Measurements from ENCODE around the gene RAB17. TPM values are rescaled to one million over a fixed set of nuclear protein-coding genes. Genes with fewer than 3 reads are reported as not detected.
"Not testable (repeated sequence)": the region's sequence is repeated elsewhere in the genome, so short reads cannot be mapped to it uniquely, and the experiment has no call there.

RAB17 gene
- total and polyA plus RNA-seq, 12 donors: 1.9 to 7.6 (median 4.8) TPM

DNA sequence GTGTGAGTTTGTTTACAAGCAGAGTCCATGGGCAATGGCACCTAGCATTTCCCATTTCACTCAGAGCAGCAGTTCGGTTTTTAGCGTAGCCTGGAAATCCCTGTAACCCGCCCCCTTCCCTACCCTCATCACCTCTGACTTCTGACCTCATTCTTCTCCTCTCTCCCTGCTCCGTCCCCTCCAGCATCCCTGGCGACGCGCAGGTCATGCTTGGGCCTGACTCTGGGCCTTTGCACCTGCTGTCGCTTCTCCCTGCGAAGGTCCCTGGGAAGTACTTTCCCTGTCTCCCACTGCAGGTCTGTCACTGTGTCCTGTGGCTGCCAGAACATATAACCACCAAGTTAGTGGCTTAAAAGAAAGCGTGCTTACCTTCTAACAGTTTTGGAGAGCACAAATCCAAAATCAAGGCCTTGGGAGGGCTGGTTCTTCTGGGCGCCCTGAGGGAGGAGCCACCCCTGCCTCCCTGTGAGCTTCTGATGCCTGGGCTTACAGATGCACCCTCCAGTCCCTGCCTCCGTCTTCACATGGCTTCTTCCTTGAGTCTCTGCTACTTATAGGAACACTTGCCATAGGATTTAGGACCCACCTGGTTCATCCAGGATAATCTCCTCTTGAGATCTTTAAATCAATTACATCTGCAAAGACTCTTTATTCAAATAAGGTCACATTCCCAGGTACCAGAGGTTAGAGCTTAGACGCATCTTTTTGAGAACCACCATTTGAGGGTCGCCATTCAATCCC is 8.1 kb upstream of the RAB17 start:
- peaks cover 10 to 62% (median 41%) of the 10 kb centered on the region in 9 donors for H3K4me1 ChIP-seq
- TF ChIP-seq, protein P1, sequence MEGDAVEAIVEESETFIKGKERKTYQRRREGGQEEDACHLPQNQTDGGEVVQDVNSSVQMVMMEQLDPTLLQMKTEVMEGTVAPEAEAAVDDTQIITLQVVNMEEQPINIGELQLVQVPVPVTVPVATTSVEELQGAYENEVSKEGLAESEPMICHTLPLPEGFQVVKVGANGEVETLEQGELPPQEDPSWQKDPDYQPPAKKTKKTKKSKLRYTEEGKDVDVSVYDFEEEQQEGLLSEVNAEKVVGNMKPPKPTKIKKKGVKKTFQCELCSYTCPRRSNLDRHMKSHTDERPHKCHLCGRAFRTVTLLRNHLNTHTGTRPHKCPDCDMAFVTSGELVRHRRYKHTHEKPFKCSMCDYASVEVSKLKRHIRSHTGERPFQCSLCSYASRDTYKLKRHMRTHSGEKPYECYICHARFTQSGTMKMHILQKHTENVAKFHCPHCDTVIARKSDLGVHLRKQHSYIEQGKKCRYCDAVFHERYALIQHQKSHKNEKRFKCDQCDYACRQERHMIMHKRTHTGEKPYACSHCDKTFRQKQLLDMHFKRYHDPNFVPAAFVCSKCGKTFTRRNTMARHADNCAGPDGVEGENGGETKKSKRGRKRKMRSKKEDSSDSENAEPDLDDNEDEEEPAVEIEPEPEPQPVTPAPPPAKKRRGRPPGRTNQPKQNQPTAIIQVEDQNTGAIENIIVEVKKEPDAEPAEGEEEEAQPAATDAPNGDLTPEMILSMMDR (IDR thresholded peaks at IDR 0.05): no peak
- DNase-seq (no peak), ATAC-seq (no peak)
- H3K27me3 ChIP-seq: no peaks in the 10 kb centered on the region
- 78 to 94% methylated on average over 14 of the region's 14 CpGs for WGBS, 2 donors
- H3K4me3 ChIP-seq: no peak overlapping the region
- H3K9me3 ChIP-seq: no peaks in the 10 kb centered on the region
- intact Hi-C loops (cut with DNase I): loop anchor here in 3 of 10 donors (5.0 to 10.0 kb wide), 3 partner anchors 64 to 149 kb away; no protein-coding TSS in a partner anchor
- H3K36me3 ChIP-seq: no peaks in the 10 kb centered on the region
- H3K27ac ChIP-seq: peak overlapping the region in 4 of 10 donors; percentile 4 to 91 (median 27)

DNA sequence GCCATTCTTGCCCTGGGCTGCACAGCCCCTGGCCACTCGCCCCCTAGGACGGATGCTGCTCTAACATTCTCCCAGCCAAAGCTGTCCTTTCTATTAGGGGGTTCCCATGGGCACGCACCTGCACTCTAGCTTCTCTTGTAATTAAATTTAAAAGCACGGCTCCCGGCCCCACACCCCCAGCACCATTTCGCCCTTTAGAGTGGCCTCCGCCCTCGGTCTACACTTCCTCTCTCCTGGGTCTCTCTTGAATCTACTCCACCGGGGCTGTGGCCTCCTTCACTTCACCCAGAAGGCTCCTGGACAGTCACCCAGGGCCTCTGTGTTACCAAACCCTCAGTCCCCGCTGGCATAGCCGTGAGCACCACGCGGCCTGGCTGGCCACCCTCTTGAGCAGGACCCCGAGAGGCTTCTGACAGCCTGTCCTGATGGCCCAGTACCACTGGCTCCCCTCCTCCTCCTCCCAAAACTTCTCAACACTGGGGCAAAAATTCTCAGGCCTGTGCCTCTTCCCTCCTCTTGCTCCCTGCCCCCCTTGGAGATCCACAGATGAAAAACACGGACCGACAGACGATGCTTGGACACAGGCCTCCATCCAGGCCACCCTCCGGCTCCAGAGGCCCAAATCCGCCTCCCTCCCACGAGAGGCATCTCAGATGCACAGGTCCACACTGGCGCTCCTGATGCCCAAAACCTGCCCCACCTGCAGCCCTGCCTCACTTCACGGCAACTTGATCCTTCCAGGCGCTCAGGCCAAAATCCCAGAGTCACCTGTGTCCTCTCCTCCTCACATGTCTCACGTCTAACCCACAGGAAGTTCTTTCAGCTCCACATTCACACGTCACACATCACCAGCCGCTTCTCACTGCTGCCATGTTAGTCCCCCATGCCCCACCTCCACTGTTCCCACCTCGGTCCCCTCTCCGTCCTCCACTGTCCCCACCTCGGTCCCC is 6.9 kb upstream of the RAB17 start:
- Histone ChIP-seq H3K27ac (peak overlapping the region in 4 of 10 donors; percentile 1 to 79 (median 42)), H3K4me3 (no peak overlapping the region), H3K36me3 (no peaks in the 10 kb centered on the region), H3K9me3 (no peaks in the 10 kb centered on the region), H3K27me3 (no peaks in the 10 kb centered on the region), H3K4me1 (peaks cover 7 to 52% (median 35%) of the 10 kb centered on the region in 9 donors)
- TF ChIP-seq, protein P1 (IDR thresholded peaks at IDR 0.05): no peak
- DNase-seq: no peak
- no peak for ATAC-seq
- intact Hi-C loops (cut with DNase I): loop anchor here in 3 of 10 donors (5.0 to 10.0 kb wide), 3 partner anchors 65 to 150 kb away; no protein-coding TSS in a partner anchor
- 88 to 91% methylated on average over 29 of the region's 29 CpGs for WGBS, 2 donors

DNA sequence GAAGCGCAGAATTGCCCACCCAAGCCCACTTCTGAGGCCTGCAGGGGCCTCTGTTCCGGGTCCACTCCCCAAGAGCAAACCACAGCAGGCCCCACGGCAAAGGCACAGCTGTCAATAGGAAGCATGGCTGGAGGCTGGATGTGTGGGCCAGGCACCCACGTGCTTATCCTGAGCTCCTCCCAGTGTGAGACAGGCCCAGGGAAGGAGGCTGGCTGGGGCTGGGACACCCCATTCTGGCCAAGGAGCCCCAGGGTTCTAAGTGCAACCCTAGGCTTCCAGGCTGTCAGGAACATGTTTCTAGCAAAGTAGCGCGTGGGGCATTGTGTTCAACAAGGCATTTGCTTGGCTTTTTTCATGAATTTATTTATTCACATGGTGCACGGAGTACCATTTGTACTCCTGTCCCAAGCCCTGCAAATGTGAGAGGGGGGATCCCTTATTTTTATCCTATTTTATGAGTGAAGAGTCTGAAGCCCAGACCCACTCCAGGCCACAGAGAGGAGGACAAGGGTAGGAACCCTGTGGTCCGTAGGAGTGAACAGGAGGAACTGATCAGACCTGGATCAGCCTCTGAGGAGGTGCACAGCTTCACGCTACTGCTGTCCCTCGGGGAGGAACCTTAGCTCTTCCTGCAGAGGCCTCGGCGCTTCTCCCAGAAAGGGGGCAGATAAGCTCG is 6.1 kb upstream of the RAB17 start:
- TF ChIP-seq, protein P1 (IDR thresholded peaks at IDR 0.05): no peak
- Histone ChIP-seq H3K27ac (peak overlapping the region in 4 of 10 donors; percentile 1 to 79 (median 49)), H3K9me3 (no peaks in the 10 kb centered on the region), H3K4me3 (no peak overlapping the region), H3K4me1 (peaks cover 7 to 48% (median 32%) of the 10 kb centered on the region in 9 donors), H3K36me3 (no peaks in the 10 kb centered on the region), H3K27me3 (no peaks in the 10 kb centered on the region)
- DNase-seq (no peak), ATAC-seq (no peak)
- intact Hi-C loops (cut with DNase I): loop anchor here in 3 of 10 donors (5.0 to 10.0 kb wide), 3 partner anchors 66 to 151 kb away; no protein-coding TSS in a partner anchor
- WGBS, 2 donors: 87 to 91% methylated on average over 13 of the region's 13 CpGs

DNA sequence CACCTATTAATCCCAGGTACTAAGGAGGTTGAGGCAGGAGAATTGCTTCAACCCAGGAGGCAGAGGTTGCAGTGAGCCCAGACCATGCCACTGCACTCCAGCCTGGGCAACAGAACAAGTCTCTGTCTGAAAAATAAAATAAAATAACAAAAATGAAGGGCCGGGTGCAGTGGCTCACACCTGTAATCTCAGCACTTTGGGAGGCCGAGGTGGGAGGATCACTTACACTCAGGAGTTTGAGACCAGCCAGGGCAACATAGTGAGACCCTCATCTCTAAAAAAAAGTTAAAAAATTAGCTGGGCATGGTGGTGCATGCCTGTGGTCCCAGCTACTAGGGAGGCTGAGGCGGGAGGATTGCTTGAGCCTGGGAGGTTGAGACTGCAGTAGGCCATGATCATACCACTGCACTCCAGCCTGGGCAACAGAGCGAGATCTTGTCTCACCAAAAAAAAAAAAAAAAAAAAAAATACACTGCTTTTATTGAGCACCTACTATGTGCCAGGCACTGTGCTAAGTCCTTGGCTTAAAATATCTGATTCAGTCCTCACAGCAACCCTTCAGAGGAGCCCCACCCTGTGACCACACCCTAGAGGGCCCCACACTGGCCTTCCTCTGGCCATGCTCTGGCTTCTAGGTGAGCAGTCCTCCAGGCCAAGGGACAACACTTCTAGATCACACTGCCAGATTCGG is 5.4 kb upstream of the RAB17 start:
- intact Hi-C loops (cut with DNase I): loop anchor here in 3 of 10 donors (5.0 to 10.0 kb wide), 3 partner anchors 66 to 151 kb away; no protein-coding TSS in a partner anchor
- WGBS, 2 donors: 84 to 95% methylated on average over 4 to 5 of the region's 5 CpGs
- ATAC-seq, H3K36me3 ChIP-seq, H3K4me3 ChIP-seq, H3K27me3 ChIP-seq, H3K9me3 ChIP-seq, DNase-seq: not testable (repeated sequence)
- Histone ChIP-seq H3K27ac (peak overlapping the region in 6 of 10 donors; percentile 43 to 80 (median 75)), H3K4me1 (peaks cover 8 to 47% (median 33%) of the 10 kb centered on the region in 9 donors)

Measured in heart right ventricle (tissue), 16 donors.